Jurkat, Clone E6-1 (cell line): Measurements from ENCODE around the gene PUS7.

Experiments
- DNase-seq: peaks from one replicate; pipeline ENCODE4 v3.0.0-alpha.2; 2011; ENCODE audit warnings: low read depth, low spot score
- H3K4me3 ChIP-seq: 2 replicates; pipeline ENCODE4 v1.5.1; 2011; ENCODE audit warnings: mild to moderate bottlenecking, low read length, control low read depth, moderate library complexity

PUS7 gene

GRCh38 chr7:105512415-105512814 lies 9.7 kb downstream of the PUS7 start:
- H3K4me3 ChIP-seq: no peak overlapping the region
- no peak for DNase-seq

DNA sequence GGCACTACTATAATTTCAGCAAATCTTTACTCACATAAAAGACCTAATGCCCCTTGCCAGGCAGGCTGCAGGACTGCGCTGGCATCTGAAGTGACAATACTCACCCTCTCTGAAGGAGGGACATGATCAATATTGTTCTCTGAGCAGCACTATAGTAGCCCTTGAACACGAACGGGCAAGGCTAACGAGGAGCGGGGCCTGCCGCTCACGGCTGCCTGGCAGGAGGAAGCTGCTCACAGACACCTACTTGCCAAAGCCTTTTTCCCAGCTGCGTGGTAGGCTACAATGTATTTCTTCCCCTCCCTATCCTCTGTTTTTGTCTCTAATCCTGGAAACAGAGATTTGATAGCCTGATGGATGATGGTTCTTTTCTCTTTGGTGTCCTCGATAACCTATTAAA lies 19.9 kb downstream of the PUS7 start:
- DNase-seq: no peak
- no peak overlapping the region for H3K4me3 ChIP-seq

DNA sequence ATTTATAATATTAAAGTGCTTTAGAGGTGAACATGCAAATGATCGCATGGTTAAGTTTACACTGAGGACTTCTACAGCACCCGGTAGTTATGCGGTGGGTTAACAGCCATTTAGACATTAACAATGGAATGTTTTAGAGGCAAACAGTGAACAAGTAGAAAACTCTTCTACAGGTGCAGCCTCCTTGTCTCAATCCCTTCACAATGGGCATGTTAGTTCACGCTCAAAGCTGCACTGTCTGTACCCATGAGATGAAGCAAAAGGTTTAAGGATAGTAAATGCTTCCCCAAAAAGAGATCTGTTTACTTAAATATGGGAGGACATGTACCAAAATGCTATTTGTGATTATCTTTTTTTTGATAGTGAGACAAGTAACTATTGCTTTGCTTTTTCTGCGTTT lies 25.1 kb downstream of the PUS7 start:
- no peak overlapping the region for H3K4me3 ChIP-seq
- no peak for DNase-seq

GRCh38 chr7:105496521-105496920 lies 25.6 kb downstream of the PUS7 start:
- no peak for DNase-seq
- no peak overlapping the region for H3K4me3 ChIP-seq

DNA sequence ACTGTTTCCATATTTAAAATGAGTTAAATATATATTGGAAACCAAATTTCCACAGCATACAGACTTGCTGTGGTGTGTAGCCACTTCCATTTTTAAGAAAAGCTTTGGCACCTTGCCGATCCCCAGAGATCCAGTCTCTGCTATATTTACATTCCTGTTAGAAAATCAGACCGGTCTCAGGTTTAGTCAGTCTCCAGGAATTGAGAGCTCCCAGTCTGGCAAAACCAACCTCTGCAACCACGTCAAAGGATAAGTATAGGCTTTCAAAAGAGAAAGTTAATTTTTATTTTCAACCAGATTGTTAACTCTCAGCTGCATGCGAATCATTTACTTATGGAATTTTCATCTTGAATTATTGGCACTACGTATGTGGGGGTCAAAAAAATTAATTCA lies 28.2 kb downstream of the PUS7 start:
- DNase-seq: no peak
- H3K4me3 ChIP-seq: no peak overlapping the region

GRCh38 chr7:105493196-105493922 lies 28.7 kb downstream of the PUS7 start:
- no peak for DNase-seq
- H3K4me3 ChIP-seq: no peak overlapping the region

- H3K4me3 ChIP-seq: no peak overlapping the region
- DNase-seq: no peak
Measured at GRCh38 chr7:105489409-105489808, 32.7 kb downstream of the PUS7 start.

DNA sequence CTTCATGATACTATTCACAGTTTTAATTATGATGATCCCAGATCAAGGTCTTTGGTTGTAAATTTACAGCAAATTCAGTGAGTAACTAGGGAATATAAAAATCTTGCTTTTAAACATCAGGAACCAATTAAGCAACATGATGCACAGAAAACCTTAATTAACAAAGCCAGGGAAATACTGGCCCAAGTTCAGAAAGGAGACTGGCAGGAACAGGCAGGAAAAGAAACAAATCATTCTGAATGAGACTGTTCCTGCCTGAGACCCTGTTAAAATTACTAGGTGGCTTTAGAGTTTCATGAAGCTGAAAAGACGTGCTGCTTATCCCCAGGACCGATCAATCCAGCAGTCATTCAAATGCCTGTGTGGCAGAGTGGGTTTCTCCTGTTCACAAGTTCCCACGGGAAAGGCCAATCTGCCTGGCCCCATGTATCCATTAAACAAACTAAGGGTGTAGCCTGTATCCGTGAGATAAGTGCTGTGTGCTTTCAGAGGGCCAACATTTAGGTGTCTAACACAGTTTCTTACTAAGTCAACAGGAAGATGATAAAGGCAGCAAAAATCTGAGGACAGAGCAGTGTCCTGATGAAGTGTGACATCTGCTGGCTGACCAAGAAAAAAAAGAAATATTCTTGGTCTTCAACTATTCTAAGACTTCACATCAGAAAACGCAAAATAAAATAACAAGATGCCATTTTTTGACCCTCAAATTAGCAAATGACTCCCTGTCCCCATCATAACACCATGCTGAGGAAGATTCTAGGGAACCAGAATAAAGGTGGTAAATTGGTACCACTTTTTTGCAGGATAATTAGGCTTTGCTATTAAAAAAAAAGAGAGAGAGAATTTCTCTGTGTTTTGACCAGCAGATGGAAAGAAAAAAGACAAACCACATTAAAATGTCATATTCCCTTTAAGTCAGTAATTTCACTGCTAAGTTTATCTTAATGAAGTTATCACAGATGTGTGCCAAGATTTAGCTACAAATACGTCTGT lies 34.2 kb downstream of the PUS7 start:
- DNase-seq: peak; percentile 17
- no peak overlapping the region for H3K4me3 ChIP-seq

GRCh38 chr7:105480931-105481330 lies 41.1 kb downstream of the PUS7 start:
- DNase-seq: no peak
- no peak overlapping the region for H3K4me3 ChIP-seq

DNA sequence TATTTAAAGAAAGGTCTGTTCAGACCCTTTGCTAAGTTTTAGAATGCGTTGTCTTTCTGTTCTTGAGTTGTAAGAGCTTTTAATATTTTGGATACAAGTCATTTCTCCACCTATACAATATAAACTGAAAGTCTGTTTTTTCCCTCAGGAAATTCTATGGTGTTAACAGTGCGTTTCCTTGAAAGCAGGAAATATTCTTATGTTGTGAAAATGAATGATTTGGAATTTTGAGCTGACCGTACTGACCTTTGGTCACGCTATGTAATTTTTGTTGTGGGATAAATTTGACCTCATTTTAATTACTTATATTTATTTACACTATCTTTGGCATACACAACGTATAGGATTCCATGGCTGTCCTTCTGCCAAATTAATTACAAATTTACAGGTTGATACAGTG lies 43.5 kb downstream of the PUS7 start:
- DNase-seq: no peak
- H3K4me3 ChIP-seq: no peak overlapping the region

DNA sequence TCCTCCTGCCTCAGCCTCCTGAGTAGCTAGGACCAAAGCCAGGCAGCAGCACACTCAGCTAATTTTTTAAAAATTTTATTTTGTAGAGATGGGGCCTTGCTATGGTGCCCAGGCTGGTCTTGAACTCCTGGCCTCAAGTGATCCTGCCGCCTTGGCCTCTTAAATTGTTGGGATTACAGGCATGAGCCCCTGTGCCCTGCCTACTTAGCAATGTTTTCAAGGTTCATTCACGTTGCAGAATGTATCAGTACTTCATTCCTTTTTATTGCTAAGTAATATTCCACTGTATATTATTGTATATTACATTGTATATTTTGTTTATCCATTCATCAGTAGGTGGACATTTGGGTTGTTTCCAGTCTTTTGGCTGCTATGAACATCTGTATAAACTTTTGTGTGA lies 44.2 kb downstream of the PUS7 start:
- no peak for DNase-seq
- H3K4me3 ChIP-seq: no peak overlapping the region

GRCh38 chr7:105474045-105474444 lies 48.0 kb downstream of the PUS7 start:
- no peak for DNase-seq
- no peak overlapping the region for H3K4me3 ChIP-seq

DNA sequence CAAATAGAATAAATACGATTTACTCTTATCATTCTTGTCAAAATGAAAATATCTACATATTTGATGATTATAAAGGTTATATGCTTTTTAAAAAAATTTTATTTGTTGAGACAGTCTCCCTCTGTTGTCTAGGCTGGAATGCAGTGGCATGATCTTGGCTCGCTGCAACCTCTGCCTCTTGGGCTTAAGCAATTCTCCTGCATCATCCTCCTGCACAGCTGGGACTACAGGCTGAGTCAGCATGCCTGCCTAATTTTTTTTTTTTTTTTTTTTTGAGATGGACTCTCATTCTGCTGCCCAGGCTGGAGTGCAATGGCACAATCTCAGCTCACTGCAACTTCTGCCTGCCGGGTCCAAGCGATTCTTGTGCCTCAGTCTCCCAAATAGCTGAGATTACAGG lies 48.9 kb downstream of the PUS7 start:
- no peak overlapping the region for H3K4me3 ChIP-seq
- DNase-seq: no peak

DNA sequence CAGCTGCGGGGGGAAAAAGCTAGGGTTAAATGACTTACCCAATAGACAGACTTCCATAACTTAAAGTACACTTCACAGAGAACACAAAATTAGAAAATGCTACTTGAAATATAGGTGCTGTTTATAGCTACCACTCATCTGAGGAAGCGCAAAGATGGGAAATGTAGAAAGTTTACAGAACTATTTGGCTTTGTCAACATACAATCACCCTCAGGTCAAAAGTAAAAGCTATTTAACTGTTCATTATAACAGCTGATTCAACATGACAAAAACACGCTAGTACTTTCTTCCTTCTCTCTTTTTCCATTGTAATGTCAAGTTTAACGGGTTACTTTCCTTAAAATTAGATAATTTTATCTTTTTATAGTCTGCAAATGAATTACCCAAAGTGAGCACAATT lies 51.2 kb downstream of the PUS7 start:
- H3K4me3 ChIP-seq: no peak overlapping the region
- DNase-seq: no peak

DNA sequence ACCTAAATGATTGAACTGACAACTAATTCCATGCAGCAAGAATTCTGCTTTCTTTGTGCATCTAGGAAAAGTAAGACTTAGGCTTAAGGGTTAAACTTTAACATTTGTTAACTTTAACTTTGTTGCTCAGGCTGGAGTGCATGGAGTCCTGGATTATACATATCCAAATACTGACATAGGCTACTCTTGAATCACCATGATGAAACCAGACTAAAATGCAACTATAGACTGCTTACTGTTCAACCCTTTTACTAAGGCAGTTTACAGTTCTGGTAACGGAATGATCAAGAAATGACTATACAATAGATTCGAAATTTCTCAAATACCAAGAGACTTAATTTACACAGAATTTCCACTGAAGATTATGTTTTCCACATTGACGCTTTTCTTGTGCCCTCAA lies 52.0 kb downstream of the PUS7 start:
- no peak overlapping the region for H3K4me3 ChIP-seq
- DNase-seq: no peak

- no peak for DNase-seq
- no peak overlapping the region for H3K4me3 ChIP-seq
Measured at GRCh38 chr7:105462765-105463420, 59.2 kb downstream of the PUS7 start.

DNA sequence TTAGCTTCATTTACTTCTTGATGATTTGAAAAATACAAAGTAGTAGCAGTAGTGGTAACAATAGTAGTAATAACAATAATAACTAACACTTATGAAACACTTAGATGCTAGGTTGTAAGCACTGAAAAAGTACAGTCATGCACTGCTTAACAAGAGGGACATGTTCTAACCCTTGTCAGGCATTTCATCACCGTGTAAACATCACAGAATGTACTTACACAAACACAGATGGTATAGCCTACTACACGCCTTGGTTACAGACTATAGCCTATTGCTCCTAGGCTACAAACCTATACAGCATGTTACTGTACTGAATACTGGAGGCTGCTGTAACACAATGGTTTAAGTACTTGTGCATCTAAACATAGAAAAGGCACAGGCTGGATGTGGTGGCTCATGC lies 60.6 kb downstream of the PUS7 start:
- DNase-seq: no peak
- H3K4me3 ChIP-seq: no peak overlapping the region

DNA sequence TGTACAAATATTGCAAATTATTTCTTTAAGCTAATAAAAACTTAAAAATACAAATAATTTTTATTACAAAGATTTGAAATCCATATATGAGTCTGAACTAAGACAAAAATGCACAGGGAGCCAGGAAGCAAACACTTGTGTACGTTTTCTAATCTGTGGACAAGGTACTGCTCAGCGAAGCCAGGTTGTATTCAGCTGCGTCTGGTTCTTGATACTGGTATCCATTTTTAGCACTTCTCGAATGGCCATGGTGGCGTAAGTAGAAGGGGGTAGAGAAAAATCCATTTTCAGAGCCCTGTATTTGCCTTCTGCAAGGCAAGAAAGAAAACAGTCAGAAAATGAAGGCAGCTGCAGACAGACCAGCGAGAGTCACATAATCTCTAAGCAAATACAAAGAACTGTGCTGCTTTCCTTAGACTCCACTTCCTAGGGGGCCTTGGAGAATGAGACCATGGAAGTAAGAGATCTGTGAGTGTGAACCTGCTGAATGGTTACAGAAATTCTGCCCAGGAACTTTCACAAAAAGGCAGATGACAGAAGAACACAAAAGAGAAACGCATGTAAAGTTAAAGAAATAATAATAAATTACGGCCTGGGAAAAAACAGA lies 64.3 kb downstream of the PUS7 start:
- no peak for DNase-seq
- no peak overlapping the region for H3K4me3 ChIP-seq

GRCh38 chr7:105454921-105455320 lies 67.2 kb downstream of the PUS7 start:
- H3K4me3 ChIP-seq: no peak overlapping the region
- DNase-seq: no peak
